Kidney epithelial cell (primary cell): ENCODE results near the gene OS9. TPM values are rescaled to one million over a fixed set of nuclear protein-coding genes. Genes with fewer than 3 reads are reported as not detected.
"Not testable (repeated sequence)": the region's sequence is repeated elsewhere in the genome, so short reads cannot be mapped to it uniquely, and the experiment has no call there.

ENCODE experiments used
- DNase-seq: peaks from one replicate; pipeline ENCODE4 v3.0.0-alpha.2; 2010; ENCODE audit warnings: low read depth
- H3K27me3 ChIP-seq: 2 replicates; pipeline ENCODE4 v1.6.0; 2011; ENCODE audit warnings: low read length; ENCODE audit not compliant: control insufficient read depth, insufficient read depth
- H3K36me3 ChIP-seq: 2 replicates; pipeline ENCODE4 v1.5.1; 2011; ENCODE audit warnings: low read length; ENCODE audit not compliant: control insufficient read depth, insufficient read depth
- H3K4me3 ChIP-seq: 2 replicates; pipeline ENCODE4 v1.5.1; 2011; ENCODE audit warnings: low read depth, mild to moderate bottlenecking, control low read depth, low read length
- CTCF ChIP-seq: IDR thresholded peaks from 2 replicates; pipeline ENCODE4 v1.5.1; 2011; ENCODE audit warnings: mild to moderate bottlenecking, moderate library complexity, low read length, control low read depth, inconsistent platforms; ENCODE audit not compliant: insufficient read depth, poor library complexity, severe bottlenecking
- total RNA-seq: library from RNA; depleted of rRNA; stranded (reverse); fragments of >200 nt; gene quantifications from 2 replicates; pipeline ENCODE4 v1.2.3, GENCODE V29; 2015

The OS9 gene
- 268 and 310 TPM in 2 replicates for total RNA-seq

DNA sequence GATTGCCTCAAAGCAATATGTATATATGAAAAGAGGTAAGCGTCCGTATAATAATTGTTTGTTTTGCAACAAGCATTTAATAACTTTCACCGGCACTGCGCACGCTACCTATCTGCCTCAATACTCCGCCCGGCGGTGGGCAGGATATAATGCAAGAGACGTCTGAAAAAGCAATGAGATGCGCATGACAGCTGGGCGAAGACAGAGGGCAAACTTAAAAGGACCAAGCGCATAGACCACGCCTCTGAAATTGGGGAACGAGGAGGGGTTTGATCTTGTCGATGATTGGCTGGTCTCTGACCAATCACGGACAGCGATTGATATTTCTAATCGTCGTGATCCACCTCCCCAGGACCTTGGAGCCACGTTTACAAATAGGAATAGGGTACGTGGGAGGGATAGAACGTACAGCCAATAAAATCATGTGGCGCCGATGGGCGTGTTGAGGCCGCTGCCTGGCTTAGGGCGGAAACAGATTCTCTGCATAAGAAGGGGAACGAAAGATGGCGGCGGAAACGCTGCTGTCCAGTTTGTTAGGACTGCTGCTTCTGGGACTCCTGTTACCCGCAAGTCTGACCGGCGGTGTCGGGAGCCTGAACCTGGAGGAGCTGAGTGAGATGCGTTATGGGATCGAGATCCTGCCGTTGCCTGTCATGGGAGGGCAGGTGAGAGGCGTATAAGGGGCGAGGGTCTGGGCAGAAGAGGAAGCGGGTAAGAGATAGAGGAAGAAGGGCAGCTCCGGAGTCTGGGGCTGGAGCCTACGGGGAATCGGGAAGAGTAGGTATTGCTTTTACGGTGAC lies at the start of gene OS9:
TSS of gene OS9 (plus strand) at position 474 of the 800 bp plus-strand sequence. CDS start at position 504, 30 bp downstream.
- Histone ChIP-seq H3K4me3 (peak within 1 kb of the TSS; percentile 78), H3K36me3 (peaks cover 2% of the 10 kb centered on the region), H3K27me3 (no peaks in the 10 kb centered on the region)
- DNase-seq: peak; percentile 99
- TF ChIP-seq CTCF: peak; percentile 74

GRCh38 chr12:57645990-57646658 lies 47.8 kb upstream of the OS9 start:
- not testable (repeated sequence) for DNase-seq, H3K27me3 ChIP-seq, H3K4me3 ChIP-seq, H3K36me3 ChIP-seq

DNA sequence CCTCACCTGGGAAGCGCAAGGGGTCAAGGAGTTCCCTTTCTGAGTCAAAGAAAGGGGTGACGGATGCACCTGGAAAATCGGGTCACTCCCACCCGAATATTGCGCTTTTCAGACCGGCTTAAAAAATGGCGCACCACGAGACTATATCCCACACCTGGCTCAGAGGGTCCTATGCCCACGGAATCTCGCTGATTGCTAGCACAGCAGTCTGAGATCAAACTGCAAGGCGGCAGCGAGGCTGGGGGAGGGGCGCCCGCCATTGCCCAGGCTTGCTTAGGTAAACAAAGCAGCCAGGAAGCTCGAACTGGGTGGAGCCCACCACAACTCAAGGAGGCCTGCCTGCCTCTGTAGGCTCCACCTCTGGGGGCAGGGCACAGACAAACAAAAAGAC lies 47.3 kb upstream of the OS9 start:
- DNase-seq, H3K36me3 ChIP-seq: not testable (repeated sequence)

DNA sequence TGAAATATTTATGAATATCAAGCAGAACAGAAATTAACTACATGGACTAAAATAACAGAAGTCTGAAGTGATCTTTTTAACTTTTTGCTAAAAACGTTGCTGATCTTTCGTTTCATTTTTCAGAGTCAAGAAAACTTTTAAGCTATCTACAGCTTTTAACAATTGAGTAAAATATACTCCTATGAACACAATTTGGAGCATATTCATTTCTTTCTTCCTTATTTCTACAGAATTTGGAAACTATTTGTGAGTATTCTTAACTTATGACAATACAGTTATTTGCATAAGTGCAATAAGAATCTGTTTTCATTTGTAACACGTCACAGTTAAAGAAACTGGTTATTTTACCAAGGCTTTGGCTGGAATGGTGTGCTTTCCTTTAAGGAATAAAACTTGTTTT lies 39.9 kb upstream of the OS9 start:
- TF ChIP-seq CTCF: no peak
- H3K4me3 ChIP-seq: no peak overlapping the region
- DNase-seq: no peak

More for the DNA sequence above, 47.3 kb upstream of the OS9 start:
- not testable (repeated sequence) for H3K27me3 ChIP-seq, H3K4me3 ChIP-seq

GRCh38 chr12:57655541-57656240 lies 38.2 kb upstream of the OS9 start:
- Histone ChIP-seq H3K4me3 (no peak overlapping the region), H3K27me3 (no peaks in the 10 kb centered on the region), H3K36me3 (no peaks in the 10 kb centered on the region)
- DNase-seq: no peak
- TF ChIP-seq CTCF: no peak

More for the DNA sequence above, 39.9 kb upstream of the OS9 start:
- Histone ChIP-seq H3K27me3 (no peaks in the 10 kb centered on the region), H3K36me3 (no peaks in the 10 kb centered on the region)

DNA sequence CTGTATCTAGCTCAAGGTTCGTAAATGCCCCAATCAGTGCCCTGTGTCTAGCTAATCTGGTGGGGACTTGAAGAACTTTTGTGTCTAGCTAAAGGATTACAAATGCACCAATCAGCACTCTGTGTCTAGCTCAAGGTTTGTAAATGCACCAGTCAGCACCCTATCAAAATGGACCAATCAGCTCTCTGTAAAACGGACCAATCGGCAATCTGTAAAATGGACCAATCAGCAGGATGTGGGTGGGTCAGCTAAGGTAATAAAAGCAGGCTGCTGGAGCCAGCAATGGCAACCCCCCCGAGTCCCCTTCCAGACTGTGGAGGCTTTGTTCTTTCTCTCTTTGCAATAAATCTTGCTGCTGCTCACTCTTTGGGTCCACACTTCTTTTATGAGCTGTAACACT lies 37.5 kb upstream of the OS9 start:
- H3K27me3 ChIP-seq, H3K36me3 ChIP-seq, H3K4me3 ChIP-seq, DNase-seq: not testable (repeated sequence)

DNA sequence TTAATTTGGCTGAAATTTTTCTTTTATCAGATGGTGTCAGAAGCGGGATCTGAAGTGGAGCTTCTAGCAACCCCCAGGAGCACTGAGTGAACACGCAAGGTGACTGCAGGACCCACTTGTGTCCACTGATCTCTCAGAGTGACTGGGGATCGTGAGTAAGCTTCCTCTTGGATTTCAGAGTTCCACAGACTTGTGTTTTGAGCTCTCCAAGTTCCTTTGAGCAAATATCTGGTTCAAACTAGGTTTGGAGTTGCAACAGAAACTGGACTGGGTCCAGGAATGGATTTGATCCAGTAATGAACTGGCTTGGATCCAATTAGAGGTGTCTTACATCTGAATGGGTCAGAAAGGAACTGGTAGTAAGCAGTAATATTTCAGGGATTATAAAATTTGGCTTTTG lies 36.2 kb upstream of the OS9 start:
- no peaks in the 10 kb centered on the region for H3K27me3 ChIP-seq
- DNase-seq: no peak
- no peak overlapping the region for H3K4me3 ChIP-seq
- no peak for TF ChIP-seq CTCF
- no peaks in the 10 kb centered on the region for H3K36me3 ChIP-seq
